Stimulated activated CD4-positive, alpha-beta T cell treated with anti-CD3 and anti-CD28 coated beads, Interleukin-12 subunit alpha, Interleukin-12 subunit beta, amount 100 ng/mL, for 48 hours (primary cell): ENCODE measurements around the gene TTC34.
"Not testable (repeated sequence)": the region's sequence is repeated elsewhere in the genome, so short reads cannot be mapped to it uniquely, and the experiment has no call there.

ENCODE experiments used
- DNase-seq, 3 donors: peaks; one replicate each; pipeline ENCODE4 v3.0.0-alpha.2; 2020; ENCODE audit warnings: low read depth in 2 of 3, low spot score in 1 of 3

TTC34 gene

GRCh38 chr1:2630498-2631135 lies 170.9 kb downstream of the TTC34 start:
- no peak for DNase-seq

GRCh38 chr1:2629627-2630497 lies 171.6 kb downstream of the TTC34 start:
- DNase-seq, result no peak

GRCh38 chr1:2628933-2629626 lies 172.4 kb downstream of the TTC34 start:
- DNase-seq, result no peak

DNA sequence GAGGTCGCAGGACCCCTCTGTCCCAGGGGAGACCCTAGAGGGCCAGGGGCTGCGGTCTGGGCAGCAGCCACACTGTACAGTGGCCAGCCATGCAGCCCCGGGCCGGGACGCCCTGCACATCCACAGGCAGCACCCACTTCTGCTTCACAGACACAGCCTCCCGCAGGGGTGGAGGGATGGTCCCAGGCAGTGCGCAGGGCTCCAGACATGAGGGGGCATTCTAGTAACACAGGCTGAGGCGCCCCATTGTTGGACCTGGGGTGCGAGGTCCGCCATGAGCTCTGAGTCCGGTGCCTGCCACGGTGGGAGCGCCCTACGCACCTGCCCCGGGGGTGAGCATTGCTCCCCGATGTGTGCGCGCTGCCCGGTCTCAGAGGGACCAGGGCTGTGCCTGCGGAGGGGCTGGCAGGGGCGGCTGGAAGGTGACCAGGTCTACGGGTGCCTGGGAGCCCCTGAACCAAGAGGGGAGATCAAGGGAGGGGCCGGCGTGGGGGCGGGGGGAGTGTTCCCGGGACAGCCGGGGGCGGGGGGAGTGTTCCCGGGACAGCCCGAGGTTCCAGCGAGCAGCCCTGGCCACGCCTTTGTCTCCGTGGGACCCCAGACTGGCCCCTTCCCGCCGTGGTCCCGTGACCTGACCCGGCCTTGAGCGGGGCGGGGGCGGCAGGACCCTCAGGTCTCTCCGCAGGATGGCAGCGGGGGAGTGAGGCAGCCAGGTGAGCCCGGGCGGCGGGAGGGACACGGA lies 173.1 kb downstream of the TTC34 start:
- DNase-seq, result no peak

- DNase-seq, result no peak
Measured at GRCh38 chr1:2627746-2628145, 173.7 kb downstream of the TTC34 start.

- not testable (repeated sequence) for DNase-seq
Measured at GRCh38 chr1:2625748-2626147, 175.7 kb downstream of the TTC34 start.

- DNase-seq, result no peak
Measured at GRCh38 chr1:2625311-2625710, 176.2 kb downstream of the TTC34 start.

DNA sequence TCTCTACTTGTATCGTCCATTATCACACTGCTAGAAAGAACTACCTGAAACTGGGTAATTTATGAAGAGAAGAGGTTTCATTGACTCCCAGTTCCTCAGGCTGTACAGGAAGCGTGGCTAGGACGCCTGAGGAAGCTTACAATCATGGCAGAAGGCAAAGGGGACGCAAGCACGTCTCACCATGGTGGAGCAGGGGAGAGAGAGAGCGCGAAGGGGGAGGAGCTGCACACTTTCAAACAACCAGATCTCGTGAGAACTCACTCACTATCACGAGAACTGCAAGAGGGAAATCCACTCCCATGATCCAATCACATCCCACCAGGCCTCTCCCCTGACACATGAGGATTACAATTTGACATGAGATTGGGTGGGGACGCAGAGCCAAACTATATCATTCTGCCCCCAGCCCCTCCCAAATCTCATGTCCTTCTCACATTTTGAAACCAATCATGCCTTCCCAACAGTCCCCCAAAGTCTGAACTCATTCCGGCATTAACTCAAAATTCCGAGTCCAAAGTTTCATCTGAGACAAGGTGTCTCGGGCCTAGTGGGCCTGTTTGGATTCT lies 176.7 kb downstream of the TTC34 start:
- no peak for DNase-seq

- no peak for DNase-seq
Measured at GRCh38 chr1:2623571-2624337, 177.7 kb downstream of the TTC34 start.

GRCh38 chr1:2617971-2618470 lies 183.5 kb downstream of the TTC34 start:
- no peak for DNase-seq

GRCh38 chr1:2614145-2614544 lies 187.3 kb downstream of the TTC34 start:
- DNase-seq, result no peak

DNA sequence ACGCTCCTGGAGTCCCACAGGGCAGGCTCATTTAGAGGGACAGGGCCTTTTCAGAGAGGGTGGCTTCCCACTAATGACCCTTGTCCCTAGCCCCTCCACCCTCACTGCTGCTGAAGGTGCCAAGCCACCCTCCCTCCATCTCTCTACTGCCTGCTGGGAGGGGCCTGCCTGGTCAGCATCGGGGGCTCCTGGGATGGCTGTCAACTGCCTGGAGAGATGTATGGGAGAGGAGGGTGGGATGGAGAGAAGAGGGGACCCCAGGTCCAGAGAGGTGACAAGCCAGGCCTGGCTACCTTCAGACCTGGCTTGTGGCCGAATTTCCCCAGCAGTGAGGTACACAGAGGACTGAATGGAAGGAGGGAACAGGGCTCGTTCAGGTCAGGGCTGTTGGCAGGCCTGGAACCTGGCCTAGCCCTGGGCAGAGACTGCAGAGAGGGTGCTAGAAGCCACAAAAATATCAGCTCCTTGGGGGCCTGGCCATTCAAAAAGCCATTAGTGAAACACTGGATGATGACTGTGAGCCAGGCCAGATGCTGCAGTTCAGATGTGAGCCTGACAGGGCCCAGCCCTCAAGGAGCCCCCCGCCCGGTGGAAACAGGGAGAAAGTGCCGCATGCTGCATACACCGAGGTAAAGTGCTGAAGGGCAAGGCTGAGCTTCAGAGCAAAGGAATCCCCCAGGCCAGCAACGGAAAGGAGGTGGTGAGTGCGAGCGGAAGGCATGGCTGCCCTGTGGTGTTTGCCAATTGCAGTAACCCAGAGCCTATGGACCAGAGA lies 188.7 kb downstream of the TTC34 start:
- DNase-seq, result no peak

DNA sequence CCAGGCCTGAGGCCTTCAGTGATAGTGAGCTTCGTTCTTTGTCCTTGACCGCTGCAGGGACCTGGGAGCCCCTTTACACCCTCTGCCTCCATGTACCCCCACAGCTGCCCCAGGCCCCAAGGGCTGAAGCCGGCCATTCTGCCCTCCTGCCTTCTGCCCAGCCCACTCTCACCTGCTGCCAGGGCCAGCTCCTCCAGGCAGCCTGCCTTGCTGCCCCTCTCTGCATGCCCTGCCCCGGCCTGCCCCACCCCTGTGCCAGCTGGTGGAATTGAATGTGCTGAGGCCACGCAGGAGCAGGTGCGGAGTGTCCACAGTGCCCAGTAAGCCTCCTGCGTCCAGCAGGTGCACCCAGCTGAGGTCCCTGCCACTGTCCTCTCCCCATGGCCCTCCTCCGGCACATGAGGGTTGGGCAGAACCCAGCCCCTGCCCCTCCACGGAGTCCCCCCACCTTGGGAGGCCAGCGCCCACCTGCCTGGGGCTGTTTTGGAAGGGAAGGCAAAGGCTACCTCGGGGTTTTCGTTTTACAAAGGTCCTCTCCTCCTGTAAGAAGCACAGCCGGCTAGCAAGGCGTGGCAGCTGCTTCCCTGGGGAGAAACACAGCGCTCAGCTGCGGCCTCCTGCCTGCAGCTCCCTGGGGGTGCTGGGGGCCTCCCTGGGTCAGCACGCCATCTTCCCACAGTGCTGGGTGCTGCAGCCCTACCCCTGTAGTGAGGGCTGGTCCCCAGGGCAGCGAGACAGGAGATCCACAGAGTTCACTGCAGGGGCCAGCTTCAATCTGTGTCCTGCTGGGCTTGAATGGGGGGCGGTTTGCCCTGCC lies 189.7 kb downstream of the TTC34 start:
- no peak for DNase-seq

DNA sequence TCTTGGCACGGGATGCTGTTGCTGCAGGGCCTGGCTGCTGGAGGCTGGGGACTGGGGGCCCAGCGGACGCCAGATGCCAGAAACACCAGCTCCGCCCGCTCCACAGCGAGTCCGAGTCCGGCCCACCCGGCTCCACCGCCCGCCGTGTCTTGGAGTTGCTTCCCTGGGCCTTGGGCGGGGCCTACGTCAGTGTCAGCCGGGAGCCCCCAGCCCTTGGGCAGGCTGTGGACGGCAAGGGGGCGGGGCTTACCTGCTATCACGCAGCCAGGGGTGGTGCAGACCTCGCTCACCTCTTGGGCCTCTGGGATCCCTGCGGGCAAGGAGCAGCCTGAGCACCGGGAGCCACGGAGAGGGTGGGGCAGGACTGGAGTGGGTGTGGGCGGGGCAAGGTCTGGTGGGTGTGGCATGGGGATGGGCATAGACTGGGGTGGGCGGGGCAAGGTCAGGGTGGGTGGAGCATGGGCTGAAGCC lies 190.4 kb downstream of the TTC34 start:
- DNase-seq, result peak in 2 of 3 donors; percentile 27 to 35

DNA sequence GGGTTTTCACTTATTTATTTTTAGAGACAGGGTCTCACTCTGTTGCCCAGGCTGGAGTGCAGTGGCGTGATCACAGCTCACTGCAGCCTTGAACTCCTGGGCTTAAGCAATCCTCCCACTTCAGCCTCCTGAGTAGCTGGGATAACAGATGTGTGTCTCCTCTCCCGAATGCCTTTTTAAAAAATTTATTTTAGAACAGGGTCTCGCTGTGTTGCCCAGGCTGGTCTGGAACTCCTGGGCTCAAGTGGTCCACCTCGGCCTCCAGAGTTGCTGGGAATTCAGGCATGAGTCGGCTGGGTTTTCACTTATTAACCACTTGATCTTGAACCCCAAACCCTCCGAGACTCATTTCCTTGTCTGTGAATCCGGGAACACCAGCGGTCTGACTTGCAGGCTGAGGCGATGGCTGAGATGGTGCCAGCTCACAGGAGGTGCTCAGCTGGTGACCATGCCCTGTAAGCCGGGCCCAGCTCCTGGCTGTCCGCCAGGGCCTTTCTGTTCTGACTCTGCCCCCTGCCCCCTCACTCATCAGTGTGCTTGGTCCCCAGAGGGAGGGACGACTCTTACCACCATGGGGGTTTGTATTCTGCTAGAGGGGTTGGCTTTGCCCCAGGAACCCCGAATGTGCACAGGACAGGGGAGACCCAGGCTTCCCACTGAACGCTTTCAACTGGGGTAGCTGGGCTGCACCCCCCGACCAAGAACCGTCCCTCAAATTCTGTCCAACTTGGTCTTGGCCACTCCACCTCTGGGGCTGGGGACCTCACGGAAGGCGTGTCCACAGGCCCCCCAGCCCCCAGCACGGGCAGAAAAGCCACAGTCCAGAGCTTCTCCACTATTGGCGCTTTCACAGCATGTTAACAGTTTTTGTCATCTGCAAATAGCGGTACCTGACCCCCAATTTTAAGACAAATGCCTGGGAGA lies 191.2 kb downstream of the TTC34 start:
- no peak for DNase-seq

- DNase-seq, result no peak
Measured at GRCh38 chr1:2609319-2610035, 192.0 kb downstream of the TTC34 start.
